Muscle layer of duodenum (tissue), 2 donors: ENCODE measurements around the gene RHBDF2.

Experiments
- H3K27ac ChIP-seq: one replicate; pipeline ENCODE4 v1.7.0; 2013; ENCODE audit warnings: mild to moderate bottlenecking, low read length
- H3K27me3 ChIP-seq: one replicate; pipeline ENCODE4 v1.7.0; 2013; ENCODE audit warnings: low read depth, mild to moderate bottlenecking, control low read depth, low read length
- H3K36me3 ChIP-seq, 2 donors: one replicate each; pipeline ENCODE4 v1.7.0; 2013; ENCODE audit warnings: low read length in 2 of 2, control low read depth in 1 of 2, mild to moderate bottlenecking in 1 of 2; ENCODE audit not compliant: insufficient read depth in 2 of 2, control insufficient read depth in 1 of 2
- H3K4me1 ChIP-seq, 2 donors: one replicate each; pipeline ENCODE4 v1.7.0; 2013; ENCODE audit warnings: low read length in 2 of 2, mild to moderate bottlenecking in 2 of 2, control low read depth in 1 of 2, moderate library complexity in 1 of 2; ENCODE audit not compliant: insufficient read depth in 2 of 2, control insufficient read depth in 1 of 2
- H3K4me3 ChIP-seq, 2 donors: one replicate each; pipeline ENCODE4 v1.7.0; 2013; ENCODE audit warnings: low read length in 2 of 2, low read depth in 1 of 2, mild to moderate bottlenecking in 1 of 2
- H3K9me3 ChIP-seq, 2 donors: one replicate each; pipeline ENCODE4 v1.7.0; 2013; ENCODE audit warnings: low read length in 2 of 2, control low read depth in 1 of 2, mild to moderate bottlenecking in 1 of 2; ENCODE audit not compliant: control insufficient read depth in 1 of 2
- donor health status: healthy.

The RHBDF2 gene

DNA sequence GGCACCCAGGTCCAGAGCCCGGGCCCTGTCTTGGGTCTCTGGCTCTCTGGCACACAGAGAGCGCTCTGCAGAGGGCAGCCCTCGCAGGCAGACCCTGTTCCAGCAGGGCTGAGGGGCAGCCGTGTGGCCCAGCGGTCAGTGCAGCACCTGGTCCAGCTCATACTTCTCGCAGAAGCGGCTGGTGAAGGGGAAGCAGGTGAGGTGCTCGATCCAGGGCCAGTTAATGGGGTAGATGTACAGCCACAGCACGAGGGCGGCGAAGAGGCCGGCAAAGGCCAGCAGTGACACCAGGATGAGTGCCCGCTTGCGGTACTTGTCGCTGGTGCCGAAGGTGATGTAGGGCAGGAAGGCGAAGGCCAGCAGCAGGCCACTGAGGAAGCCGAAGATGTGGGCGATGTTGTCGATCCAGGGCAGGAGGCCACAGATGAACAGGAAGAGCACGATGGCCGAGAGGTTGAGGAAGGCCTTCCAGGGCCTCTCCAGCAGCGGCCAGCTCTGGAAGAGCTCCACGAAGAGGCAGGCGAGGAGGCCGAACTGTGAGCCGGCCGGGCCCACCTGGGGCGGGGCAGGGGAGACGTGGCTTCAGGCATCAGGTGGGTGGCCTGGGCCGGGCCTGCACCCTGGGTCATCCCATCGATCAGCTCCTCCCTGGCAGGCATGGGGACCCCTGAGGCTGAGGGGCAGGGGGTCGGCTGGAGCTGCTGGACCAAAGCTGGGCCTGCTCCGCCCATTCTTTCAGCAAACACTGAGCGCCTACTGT, 29.5 kb downstream of the RHBDF2 start:
- Histone ChIP-seq H3K4me1 (no peaks in the 10 kb centered on the region), H3K27ac (no peak overlapping the region), H3K4me3 (no peak overlapping the region), H3K36me3 (peaks cover 0 to 17% of the 10 kb centered on the region in 2 donors), H3K27me3 (no peaks in the 10 kb centered on the region), H3K9me3 (no peaks in the 10 kb centered on the region)

DNA sequence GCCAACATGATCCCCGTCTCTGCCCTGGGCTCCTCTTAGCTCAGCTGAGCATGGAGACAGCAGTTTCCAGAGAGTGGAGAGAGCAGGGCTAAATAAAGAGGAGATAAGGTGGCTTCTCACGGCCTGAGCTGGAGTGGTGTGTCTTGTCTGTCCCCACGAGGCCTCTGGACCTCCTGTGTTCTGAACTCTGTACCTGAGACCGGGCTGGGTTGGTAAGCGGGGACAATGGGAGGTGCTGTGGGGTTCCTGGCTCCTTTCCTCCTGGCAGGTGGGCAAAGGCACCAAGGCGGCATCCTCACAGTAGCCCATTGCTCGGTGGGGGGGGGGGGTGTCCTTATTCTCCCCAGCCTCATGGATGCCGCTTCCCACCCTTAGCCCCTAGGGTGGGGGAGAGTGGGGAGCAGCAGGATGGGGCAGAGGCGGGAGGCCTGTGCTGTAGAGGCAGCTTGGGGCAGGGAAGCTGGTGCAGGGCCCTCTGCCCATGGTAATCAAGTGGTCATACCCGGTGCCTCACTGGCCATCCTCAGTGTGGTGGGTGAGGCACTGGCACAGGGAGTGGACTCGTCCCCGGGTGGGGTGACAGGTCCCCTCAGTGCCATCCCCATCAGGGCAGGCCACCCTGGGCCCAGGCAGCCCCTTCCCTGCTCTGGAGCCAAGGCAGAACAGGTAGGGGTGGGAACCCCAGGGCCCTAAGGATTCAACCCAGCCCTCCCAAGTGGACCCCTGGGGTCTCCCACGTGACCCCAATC, 31.1 kb downstream of the RHBDF2 start:
- H3K36me3 ChIP-seq = peaks cover 0 to 17% of the 10 kb centered on the region in 2 donors
- no peaks in the 10 kb centered on the region for H3K4me1 ChIP-seq
- H3K4me3 ChIP-seq = no peak overlapping the region
- H3K9me3 ChIP-seq = no peaks in the 10 kb centered on the region
- no peak overlapping the region for H3K27ac ChIP-seq
- H3K27me3 ChIP-seq = no peaks in the 10 kb centered on the region

DNA sequence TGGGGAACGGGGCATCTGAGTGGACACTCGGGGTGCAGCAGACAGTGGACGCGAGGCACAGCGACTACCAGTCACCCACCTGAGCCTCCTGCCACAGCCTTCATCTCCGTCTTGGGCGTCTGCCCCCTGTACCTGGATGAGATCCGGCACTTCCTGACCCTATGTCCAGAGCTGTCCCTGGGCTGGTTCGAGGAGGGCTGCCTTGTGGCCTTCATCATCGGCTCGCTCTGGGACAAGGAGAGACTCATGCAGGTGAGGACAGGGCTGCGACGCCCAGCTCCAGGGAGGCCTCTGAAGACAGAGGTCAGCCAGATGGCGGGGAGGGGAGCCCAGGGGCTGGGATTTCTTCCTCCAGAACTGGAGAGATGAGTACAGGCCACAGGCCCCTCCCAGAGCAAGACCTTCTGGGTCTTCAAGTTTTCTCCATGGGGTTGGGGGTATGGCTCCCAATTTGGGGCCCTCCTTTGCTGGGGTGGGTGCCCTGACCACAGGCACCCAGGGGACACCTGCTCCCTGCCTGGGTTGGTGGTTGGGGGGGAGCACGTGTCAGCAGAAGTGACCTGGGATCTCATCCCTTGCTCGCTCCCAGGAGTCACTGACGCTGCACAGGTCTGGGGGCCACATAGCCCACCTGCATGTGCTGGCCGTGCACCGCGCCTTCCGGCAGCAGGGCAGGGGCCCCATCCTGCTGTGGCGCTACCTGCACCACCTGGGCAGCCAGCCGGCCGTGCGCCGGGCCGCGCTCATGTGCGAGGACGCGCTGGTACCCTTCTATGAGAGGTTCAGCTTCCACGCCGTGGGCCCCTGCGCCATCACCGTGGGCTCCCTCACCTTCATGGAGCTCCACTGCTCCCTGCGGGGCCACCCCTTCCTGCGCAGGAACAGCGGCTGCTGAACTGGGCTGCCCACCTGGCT, 31.9 kb downstream of the RHBDF2 start:
- H3K36me3 ChIP-seq = peaks cover 0 to 17% of the 10 kb centered on the region in 2 donors
- H3K4me1 ChIP-seq = no peaks in the 10 kb centered on the region
- no peak overlapping the region for H3K27ac ChIP-seq
- no peak overlapping the region for H3K4me3 ChIP-seq
- H3K9me3 ChIP-seq = no peaks in the 10 kb centered on the region
- H3K27me3 ChIP-seq = no peaks in the 10 kb centered on the region

- no peak overlapping the region for H3K27ac ChIP-seq
- no peaks in the 10 kb centered on the region for H3K27me3 ChIP-seq
- no peak overlapping the region for H3K4me3 ChIP-seq
- peaks cover 0 to 17% of the 10 kb centered on the region in 2 donors for H3K36me3 ChIP-seq
- H3K9me3 ChIP-seq = no peaks in the 10 kb centered on the region
- no peaks in the 10 kb centered on the region for H3K4me1 ChIP-seq
Measured at GRCh38 chr17:76468634-76469010, 32.6 kb downstream of the RHBDF2 start.

- no peak overlapping the region for H3K4me3 ChIP-seq
- no peaks in the 10 kb centered on the region for H3K9me3 ChIP-seq
- H3K36me3 ChIP-seq = peaks cover 0 to 14% of the 10 kb centered on the region in 2 donors
- H3K27me3 ChIP-seq = no peaks in the 10 kb centered on the region
- no peak overlapping the region for H3K27ac ChIP-seq
- no peaks in the 10 kb centered on the region for H3K4me1 ChIP-seq
Measured at GRCh38 chr17:76467809-76468633, 33.2 kb downstream of the RHBDF2 start.

DNA sequence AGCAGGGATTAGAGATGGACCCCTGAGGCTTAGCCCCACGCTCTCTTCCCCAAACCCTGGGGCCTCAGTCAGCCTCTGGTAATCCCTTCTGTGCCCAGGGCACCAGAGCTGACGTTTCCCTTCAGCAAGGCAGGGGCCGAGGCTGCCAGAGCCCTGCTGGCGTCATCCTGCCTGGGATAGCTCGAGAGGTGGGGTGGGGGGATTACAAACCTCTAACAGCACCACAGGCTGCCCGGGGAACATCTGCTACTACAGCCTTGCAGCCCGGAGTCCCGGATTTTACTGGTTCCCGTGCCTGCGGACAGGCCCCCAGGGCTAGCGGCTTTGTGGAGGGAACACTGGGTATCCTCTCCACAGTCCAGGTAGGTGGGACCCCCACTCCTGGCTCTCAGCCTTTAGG, 33.9 kb downstream of the RHBDF2 start, which contains the start of gene AANAT:
TSS of gene AANAT (plus strand) at position 238 of the 400 bp plus-strand sequence. CDS start 1,144 bp downstream, outside the sequence.
- Histone ChIP-seq H3K36me3 (peaks cover 0 to 8% of the 10 kb centered on the region in 2 donors), H3K27ac (no peak within 1 kb of the TSS)

DNA sequence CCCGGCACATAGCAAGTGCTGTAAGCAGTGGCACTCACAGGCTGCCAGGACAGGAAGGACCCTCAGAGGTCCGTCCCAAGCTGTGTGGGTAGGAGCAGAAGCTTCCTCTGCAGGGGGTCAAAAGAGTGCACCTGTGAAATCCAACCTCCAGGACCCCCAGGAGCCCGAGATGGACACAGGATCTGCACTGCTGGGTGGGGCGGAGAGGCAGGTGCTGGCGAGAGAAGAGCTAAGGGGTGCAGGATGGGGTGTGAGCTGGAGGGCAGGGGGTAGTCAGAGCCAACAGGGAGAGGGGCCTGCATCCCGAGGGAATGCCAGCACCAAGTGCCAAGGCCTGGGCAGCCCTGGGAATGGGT, 34.5 kb downstream of the RHBDF2 start:
- H3K4me1 ChIP-seq = no peaks in the 10 kb centered on the region
- H3K27ac ChIP-seq = no peak overlapping the region
- H3K9me3 ChIP-seq = no peaks in the 10 kb centered on the region
- peaks cover 0 to 1% of the 10 kb centered on the region in 2 donors for H3K36me3 ChIP-seq
- no peaks in the 10 kb centered on the region for H3K27me3 ChIP-seq
- no peak overlapping the region for H3K4me3 ChIP-seq

More for the DNA sequence above, 33.9 kb downstream of the RHBDF2 start, which contains the start of gene AANAT:
- H3K27me3 ChIP-seq = no peaks in the 10 kb centered on the region
- no peaks in the 10 kb centered on the region for H3K4me1 ChIP-seq
- H3K9me3 ChIP-seq = no peaks in the 10 kb centered on the region
- no peak within 1 kb of the TSS for H3K4me3 ChIP-seq

DNA sequence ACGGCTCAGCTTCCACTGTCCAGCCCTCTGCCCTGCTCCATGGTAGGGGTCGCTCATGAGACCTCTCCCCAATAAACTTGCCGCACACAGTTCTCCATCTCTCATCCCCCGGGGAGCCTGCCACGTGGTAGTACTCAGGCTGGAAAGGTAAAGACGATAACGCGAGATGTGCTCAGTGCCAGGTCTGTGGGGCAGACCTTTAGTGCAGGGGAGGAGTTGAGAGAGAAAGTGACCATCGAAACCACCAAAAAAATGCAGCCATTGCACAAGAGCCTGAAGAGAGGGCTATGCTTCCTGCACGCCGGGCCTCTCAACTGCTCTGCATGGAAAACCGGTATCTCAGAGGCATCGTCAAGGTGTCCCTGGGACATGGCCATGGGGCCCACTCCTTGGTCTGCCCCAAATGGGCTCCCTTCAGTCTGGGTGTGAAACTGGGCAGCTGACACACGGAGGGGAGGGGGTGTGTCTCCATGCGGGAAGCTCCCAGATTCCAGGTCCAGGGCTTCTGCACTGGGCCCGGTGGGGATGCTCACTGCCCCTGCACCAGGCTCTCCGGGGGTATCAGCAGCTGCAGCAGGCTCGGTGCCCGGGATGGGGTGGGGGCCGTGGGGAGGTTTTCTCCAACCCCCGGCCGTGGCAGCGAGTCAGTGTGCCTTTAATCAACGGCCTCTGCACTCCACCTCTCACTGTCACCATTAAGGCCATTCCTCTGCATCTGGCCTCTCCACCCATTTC, 38.5 kb downstream of the RHBDF2 start:
- H3K36me3 ChIP-seq = no peaks in the 10 kb centered on the region
- no peaks in the 10 kb centered on the region for H3K4me1 ChIP-seq

GRCh38 chr17:76461765-76462555, 39.3 kb downstream of the RHBDF2 start:
- Histone ChIP-seq H3K27ac (no peak overlapping the region), H3K27me3 (no peaks in the 10 kb centered on the region), H3K4me3 (no peak overlapping the region), H3K9me3 (no peaks in the 10 kb centered on the region), H3K4me1 (no peaks in the 10 kb centered on the region), H3K36me3 (no peaks in the 10 kb centered on the region)

More for the DNA sequence above, 38.5 kb downstream of the RHBDF2 start:
- no peaks in the 10 kb centered on the region for H3K27me3 ChIP-seq
- H3K27ac ChIP-seq = no peak overlapping the region
- H3K9me3 ChIP-seq = no peaks in the 10 kb centered on the region
- no peak overlapping the region for H3K4me3 ChIP-seq
